Measurements from ENCODE around the gene MGAT4A. TPM values are rescaled to one million over a fixed set of nuclear protein-coding genes. Genes with fewer than 3 reads are reported as not detected.
A peak's percentile ranks its signal among the peaks of the same experiment; 100 is the strongest.

Gene MGAT4A
- total and polyA plus RNA-seq, 2 donors (not counting 1 experiment from before 2014, with no cell fraction given): 16.5 to 32.7 TPM

DNA sequence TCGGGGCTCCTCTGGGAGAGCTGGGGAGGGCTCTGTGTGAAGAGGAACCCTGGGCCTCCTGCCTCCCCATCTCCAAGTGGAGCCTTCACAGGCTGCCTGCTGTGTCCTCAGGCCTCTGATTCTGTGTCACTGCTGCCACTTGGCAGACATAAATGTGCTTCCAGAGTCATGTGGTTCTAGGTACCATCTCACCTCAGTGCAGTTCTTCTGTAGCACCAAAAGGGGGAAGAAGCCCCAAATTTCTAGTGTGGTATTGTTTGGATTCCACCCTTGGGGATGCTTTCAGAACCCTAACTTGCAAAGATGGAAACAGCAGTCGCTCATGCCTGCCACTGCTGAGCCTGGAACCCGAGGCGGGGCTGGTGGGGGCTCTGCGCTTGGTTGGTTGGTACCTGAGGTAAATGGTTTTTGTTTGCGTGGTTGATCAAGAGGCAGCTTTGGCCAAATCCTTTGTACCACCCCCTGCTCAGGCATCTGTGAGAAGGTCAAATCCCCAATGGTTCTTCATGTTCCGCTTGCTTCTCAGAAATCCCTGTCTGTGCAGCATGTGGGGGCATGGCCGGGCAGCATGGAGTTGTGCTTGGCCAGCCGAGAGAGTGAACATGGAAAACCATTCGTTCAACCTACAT is 150.2 kb downstream of the MGAT4A start:
- H3K79me2 ChIP-seq (ENCODE audit: control insufficient read depth, insufficient read depth, low read length): no peaks in the 10 kb centered on the region
- peaks cover 6 to 10% of the 10 kb centered on the region in 2 donors for H3K4me1 ChIP-seq (ENCODE audit: control insufficient read depth in 2 of 2, insufficient read depth in 2 of 2, low read length in 2 of 2)
- H3K9me3 Mint-ChIP-seq (ENCODE audit: insufficient read depth): no peaks in the 10 kb centered on the region
- CTCF ChIA-PET: interaction anchor here (1.0 kb wide), 1 partner anchor 169 kb away, joined by 3 read pairs; no protein-coding TSS in a partner anchor
- no peaks in the 10 kb centered on the region for H3K27me3 Mint-ChIP-seq
- no peak overlapping the region for H3K4me3 Mint-ChIP-seq
- H2AFZ ChIP-seq (ENCODE audit: insufficient read depth, low read depth, low read length, poor library complexity, severe bottlenecking): no peak overlapping the region
- peaks cover 0 to 23% of the 10 kb centered on the region in 2 experiments for H3K36me3 ChIP-seq (replicated peaks in 1 of 2; ENCODE audit: control extremely low read depth in 1 of 2, control insufficient read depth in 1 of 2, extremely low read depth in 1 of 2, insufficient read depth in 2 of 2, low read length in 1 of 2)
- H3K9me3 ChIP-seq (ENCODE audit: control extremely low read depth in 1 of 3, control insufficient read depth in 2 of 3, insufficient read depth in 1 of 3, low read length in 2 of 3): no peaks in the 10 kb centered on the region
- TF ChIP-seq EZH2 (IDR thresholded peaks at IDR 0.05; ENCODE audit: borderline replicate concordance, insufficient read depth, low read depth, low read length, poor library complexity, severe bottlenecking) (no peak), CTCF (IDR thresholded peaks at IDR 0.05) (no peak)
- 57% methylated on average over 4 of the region's 10 CpGs for WGBS (ENCODE audit: insufficient coverage)
- DNase-seq: no peak
- no peaks in the 10 kb centered on the region for H3K27me3 ChIP-seq (replicated peaks in 1 of 4; ENCODE audit: control extremely low read depth in 1 of 4, control insufficient read depth in 3 of 4, insufficient read depth in 4 of 4, low read length in 3 of 4)
- H3K4me2 ChIP-seq (replicated peaks; ENCODE audit: low read depth, low read length, poor library complexity, severe bottlenecking): peak overlapping the region; percentile 23
- H3K27ac ChIP-seq (ENCODE audit: low read length in 2 of 2): no peak overlapping the region
- peaks cover 10% of the 10 kb centered on the region for H3K4me1 Mint-ChIP-seq
- H3K9ac ChIP-seq (ENCODE audit: low read length): no peak overlapping the region
- no peak for ATAC-seq (ENCODE audit: low read depth)
- no peak overlapping the region for H3K27ac Mint-ChIP-seq
- intact Hi-C loops (cut with micrococcal nuclease): no loop called here
- H3K4me3 ChIP-seq (ENCODE audit: control extremely low read depth in 1 of 5, extremely low read depth in 1 of 5, insufficient read depth in 1 of 5, low read depth in 2 of 5, low read length in 4 of 5): no peak overlapping the region
- H4K20me1 ChIP-seq (ENCODE audit: control insufficient read depth, insufficient read depth, low read length, poor library complexity, severe bottlenecking): no peaks in the 10 kb centered on the region
- POLR2A ChIA-PET: no interaction called here

DNA sequence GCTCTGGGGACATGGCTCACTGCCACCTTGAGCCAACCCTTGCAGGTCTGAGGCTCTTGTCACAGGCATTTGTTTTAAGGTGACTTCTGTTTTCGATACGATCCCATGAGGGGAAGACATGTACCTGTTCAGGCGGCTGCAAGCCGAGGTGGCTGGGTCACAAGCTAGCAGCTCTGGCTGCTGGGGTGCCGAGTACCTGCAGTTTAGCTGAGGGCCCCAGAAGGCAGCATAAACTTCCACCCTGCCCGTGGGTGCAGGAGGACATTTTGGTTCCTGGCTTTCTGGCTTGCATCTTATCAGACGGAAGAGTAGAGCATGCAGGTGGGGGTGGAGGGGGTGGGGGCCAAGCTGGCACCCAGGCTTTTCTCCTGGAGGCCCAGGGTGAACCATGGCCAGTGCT is 151.0 kb downstream of the MGAT4A start:
- Histone ChIP-seq H4K20me1 (ENCODE audit: control insufficient read depth, insufficient read depth, low read length, poor library complexity, severe bottlenecking) (no peaks in the 10 kb centered on the region), H3K9me3 (ENCODE audit: control extremely low read depth in 1 of 3, control insufficient read depth in 2 of 3, insufficient read depth in 1 of 3, low read length in 2 of 3) (no peaks in the 10 kb centered on the region), H3K27ac (ENCODE audit: low read length in 2 of 2) (no peak overlapping the region), H3K4me3 (ENCODE audit: control extremely low read depth in 1 of 5, extremely low read depth in 1 of 5, insufficient read depth in 1 of 5, low read depth in 2 of 5, low read length in 4 of 5) (no peak overlapping the region), H3K4me1 (ENCODE audit: control insufficient read depth in 2 of 2, insufficient read depth in 2 of 2, low read length in 2 of 2) (peaks cover 6 to 10% of the 10 kb centered on the region in 2 donors), H3K9ac (ENCODE audit: low read length) (no peak overlapping the region), H3K36me3 (replicated peaks in 1 of 2; ENCODE audit: control extremely low read depth in 1 of 2, control insufficient read depth in 1 of 2, extremely low read depth in 1 of 2, insufficient read depth in 2 of 2, low read length in 1 of 2) (peaks cover 0 to 20% of the 10 kb centered on the region in 2 experiments), H2AFZ (ENCODE audit: insufficient read depth, low read depth, low read length, poor library complexity, severe bottlenecking) (no peak overlapping the region), H3K27me3 (replicated peaks in 1 of 4; ENCODE audit: control extremely low read depth in 1 of 4, control insufficient read depth in 3 of 4, insufficient read depth in 4 of 4, low read length in 3 of 4) (no peaks in the 10 kb centered on the region), H3K4me2 (replicated peaks; ENCODE audit: low read depth, low read length, poor library complexity, severe bottlenecking) (no peak overlapping the region), H3K79me2 (ENCODE audit: control insufficient read depth, insufficient read depth, low read length) (no peaks in the 10 kb centered on the region)
- H3K4me1 Mint-ChIP-seq: peaks cover 10% of the 10 kb centered on the region
- H3K27ac Mint-ChIP-seq: no peak overlapping the region
- H3K9me3 Mint-ChIP-seq (ENCODE audit: insufficient read depth): no peaks in the 10 kb centered on the region
- no peak for ATAC-seq (ENCODE audit: low read depth)
- intact Hi-C loops (cut with micrococcal nuclease): no loop called here
- WGBS (ENCODE audit: insufficient coverage): 99% methylated on average over 7 of the region's 7 CpGs
- H3K27me3 Mint-ChIP-seq: no peaks in the 10 kb centered on the region
- POLR2A ChIA-PET: interaction anchor here (0.7 kb wide), 1 partner anchor 85 kb away, joined by 5 read pairs; no protein-coding TSS in a partner anchor
- DNase-seq: no peak
- CTCF ChIA-PET: interaction anchor here (0.9 to 1.0 kb wide), 2 partner anchors 11 to 168 kb away, joined by 3 read pairs; no protein-coding TSS in a partner anchor
- TF ChIP-seq CTCF (IDR thresholded peaks at IDR 0.05) (no peak), EZH2 (IDR thresholded peaks at IDR 0.05; ENCODE audit: borderline replicate concordance, insufficient read depth, low read depth, low read length, poor library complexity, severe bottlenecking) (no peak)
- no peak overlapping the region for H3K4me3 Mint-ChIP-seq
